DMS 273 treated with DMSO at 0.1 percent for 48 hours (cell line): ENCODE data around the gene CHCHD6.
A peak's percentile ranks its signal among the peaks of the same experiment; 100 is the strongest.

Experiments used
- DNase-seq: peaks from one replicate; lab custom pipeline; 2025; lab: John Stamatoyannopoulos, UW

The CHCHD6 gene

GRCh38 chr3:126959921-126960603 lies 256.0 kb downstream of the CHCHD6 start:
- no peak for DNase-seq

GRCh38 chr3:126960604-126960995 lies 256.6 kb downstream of the CHCHD6 start:
- no peak for DNase-seq

GRCh38 chr3:126961191-126961790 lies 257.3 kb downstream of the CHCHD6 start:
- peak; percentile 93 for DNase-seq

GRCh38 chr3:126961791-126962461 lies 257.9 kb downstream of the CHCHD6 start:
- no peak for DNase-seq

GRCh38 chr3:126962756-126963155 lies 258.7 kb downstream of the CHCHD6 start:
- DNase-seq, result no peak

- DNase-seq, result no peak
Observed at GRCh38 chr3:126963261-126964190, 259.5 kb downstream of the CHCHD6 start.

GRCh38 chr3:126964261-126964660 lies 260.2 kb downstream of the CHCHD6 start:
- no peak for DNase-seq

GRCh38 chr3:126964950-126965349 lies 260.9 kb downstream of the CHCHD6 start:
- no peak for DNase-seq

- DNase-seq, result no peak
Observed at GRCh38 chr3:126965526-126966080, 261.6 kb downstream of the CHCHD6 start.

- DNase-seq, result no peak
Observed at GRCh38 chr3:126967386-126967785, 263.3 kb downstream of the CHCHD6 start.

GRCh38 chr3:126968391-126969390 lies 264.7 kb downstream of the CHCHD6 start:
- DNase-seq, result no peak

- no peak for DNase-seq
Observed at GRCh38 chr3:126969586-126969985, 265.5 kb downstream of the CHCHD6 start.

GRCh38 chr3:126970101-126970500 lies 266.1 kb downstream of the CHCHD6 start:
- DNase-seq, result no peak

GRCh38 chr3:126970921-126971320 lies 266.9 kb downstream of the CHCHD6 start:
- DNase-seq, result no peak

- no peak for DNase-seq
Observed at GRCh38 chr3:126971891-126972351, 267.9 kb downstream of the CHCHD6 start.

GRCh38 chr3:126972866-126973265 lies 268.8 kb downstream of the CHCHD6 start:
- no peak for DNase-seq

- no peak for DNase-seq
Observed at GRCh38 chr3:126973814-126974213, 269.8 kb downstream of the CHCHD6 start.

- DNase-seq, result no peak
Observed at GRCh38 chr3:126974756-126975155, 270.7 kb downstream of the CHCHD6 start.

- no peak for DNase-seq
Observed at GRCh38 chr3:126976906-126977305, 272.9 kb downstream of the CHCHD6 start.

GRCh38 chr3:126977821-126978220 lies 273.8 kb downstream of the CHCHD6 start:
- no peak for DNase-seq

GRCh38 chr3:126978291-126978690 lies 274.3 kb downstream of the CHCHD6 start:
- DNase-seq, result no peak
